Choroid plexus epithelial cell (primary cell): ENCODE measurements around the gene RPA3.
A peak's percentile ranks its signal among the peaks of the same experiment; 100 is the strongest.

ENCODE experiments used
- DNase-seq: peaks from one replicate; pipeline ENCODE4 v3.0.0-alpha.2; 2010; ENCODE audit warnings: low read depth
- H3K4me3 ChIP-seq: 2 replicates; pipeline ENCODE4 v1.5.1; 2011; ENCODE audit warnings: low read depth, mild to moderate bottlenecking, control low read depth, low read length, moderate library complexity
- TF ChIP-seq, protein P1 (sequence below): conservative IDR thresholded peaks from 2 replicates; pipeline ENCODE4 v1.5.1; 2011; ENCODE audit warnings: low read depth, mild to moderate bottlenecking, control low read depth, inconsistent platforms, low read length, moderate library complexity

The RPA3 gene

DNA sequence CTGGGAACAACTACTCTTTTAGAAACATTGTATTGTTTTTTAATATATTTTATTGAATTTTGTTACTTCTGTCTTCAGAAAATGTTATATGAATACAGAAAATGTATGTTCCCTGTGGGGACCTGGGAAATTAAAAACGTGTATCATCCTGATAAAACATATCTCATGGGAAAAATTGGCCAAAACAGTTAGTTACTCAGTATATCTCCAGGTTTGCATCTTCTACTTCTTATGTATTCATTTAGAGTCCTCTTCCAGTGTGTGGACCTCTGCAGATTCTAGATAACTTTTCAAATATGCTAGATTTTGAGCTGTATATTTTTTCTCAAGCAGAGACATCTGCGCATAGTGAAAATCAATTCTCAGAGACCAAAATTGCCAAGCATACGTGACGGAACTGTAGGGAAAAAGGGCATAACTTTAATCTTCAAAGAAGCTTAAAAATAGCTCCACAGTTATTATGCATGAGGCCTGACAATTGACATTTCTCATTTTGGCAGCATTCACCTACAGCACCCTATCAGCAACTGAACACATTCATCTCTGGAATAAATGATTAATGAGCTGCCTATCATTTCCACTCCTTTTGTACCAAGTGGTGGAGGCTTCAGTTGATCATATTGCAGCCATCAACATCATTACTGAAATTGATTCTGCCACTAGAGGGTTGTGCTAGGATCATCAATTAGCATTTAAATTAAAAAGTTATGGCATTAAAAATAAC is 104.2 kb downstream of the RPA3 start:
- DNase-seq: no peak
- H3K4me3 ChIP-seq: no peak overlapping the region
- TF ChIP-seq, protein P1, sequence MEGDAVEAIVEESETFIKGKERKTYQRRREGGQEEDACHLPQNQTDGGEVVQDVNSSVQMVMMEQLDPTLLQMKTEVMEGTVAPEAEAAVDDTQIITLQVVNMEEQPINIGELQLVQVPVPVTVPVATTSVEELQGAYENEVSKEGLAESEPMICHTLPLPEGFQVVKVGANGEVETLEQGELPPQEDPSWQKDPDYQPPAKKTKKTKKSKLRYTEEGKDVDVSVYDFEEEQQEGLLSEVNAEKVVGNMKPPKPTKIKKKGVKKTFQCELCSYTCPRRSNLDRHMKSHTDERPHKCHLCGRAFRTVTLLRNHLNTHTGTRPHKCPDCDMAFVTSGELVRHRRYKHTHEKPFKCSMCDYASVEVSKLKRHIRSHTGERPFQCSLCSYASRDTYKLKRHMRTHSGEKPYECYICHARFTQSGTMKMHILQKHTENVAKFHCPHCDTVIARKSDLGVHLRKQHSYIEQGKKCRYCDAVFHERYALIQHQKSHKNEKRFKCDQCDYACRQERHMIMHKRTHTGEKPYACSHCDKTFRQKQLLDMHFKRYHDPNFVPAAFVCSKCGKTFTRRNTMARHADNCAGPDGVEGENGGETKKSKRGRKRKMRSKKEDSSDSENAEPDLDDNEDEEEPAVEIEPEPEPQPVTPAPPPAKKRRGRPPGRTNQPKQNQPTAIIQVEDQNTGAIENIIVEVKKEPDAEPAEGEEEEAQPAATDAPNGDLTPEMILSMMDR: no peak

GRCh38 chr7:7613210-7613609 is 105.2 kb downstream of the RPA3 start:
- no peak overlapping the region for H3K4me3 ChIP-seq
- no peak for DNase-seq
- TF ChIP-seq, protein P1: no peak

GRCh38 chr7:7612519-7612918 is 105.9 kb downstream of the RPA3 start:
- TF ChIP-seq, protein P1: no peak
- no peak overlapping the region for H3K4me3 ChIP-seq
- no peak for DNase-seq

- TF ChIP-seq, protein P1: no peak
- no peak overlapping the region for H3K4me3 ChIP-seq
- no peak for DNase-seq
Observed at GRCh38 chr7:7609330-7609729, 109.1 kb downstream of the RPA3 start.

GRCh38 chr7:7607010-7607409 is 111.4 kb downstream of the RPA3 start:
- no peak overlapping the region for H3K4me3 ChIP-seq
- TF ChIP-seq, protein P1: no peak
- no peak for DNase-seq

DNA sequence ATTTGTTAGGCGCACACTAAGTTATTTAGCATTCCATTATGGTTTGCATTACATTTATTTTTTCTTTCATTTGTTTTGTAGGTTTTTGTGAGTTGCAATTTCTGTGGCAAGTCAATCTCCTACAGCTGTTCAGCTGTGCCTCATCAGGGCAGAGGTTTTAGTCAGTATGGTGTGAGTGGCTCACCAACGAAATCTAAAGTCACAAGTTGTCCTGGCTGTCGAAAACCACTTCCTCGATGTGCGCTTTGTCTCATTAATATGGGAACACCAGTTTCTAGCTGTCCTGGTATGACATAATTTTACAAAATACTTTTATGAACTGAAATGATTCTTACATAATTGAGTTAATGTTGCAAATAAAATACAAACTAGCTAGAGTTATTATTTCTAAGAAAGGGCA is 122.2 kb downstream of the RPA3 start:
- H3K4me3 ChIP-seq: no peak overlapping the region
- TF ChIP-seq, protein P1: no peak
- no peak for DNase-seq

GRCh38 chr7:7595451-7595850 is 123.0 kb downstream of the RPA3 start:
- peak; percentile 60 for DNase-seq
- H3K4me3 ChIP-seq: no peak overlapping the region
- TF ChIP-seq, protein P1: peak; percentile 38
